Spleen (tissue), 11 donors: Measurements from ENCODE around the gene SVIP. TPM values are rescaled to one million over a fixed set of nuclear protein-coding genes. Genes with fewer than 3 reads are reported as not detected.

Experiments used
- DNase-seq: peaks from one replicate; pipeline ENCODE4 v3.0.0-alpha.2; 2020
- H3K27ac ChIP-seq, 8 donors: fragments of 200-600 bp; sonication (generic) in 7 of 8; 1 replicate in 4 of 8; 2 replicates in 4 of 8; pipeline versions ENCODE4 v1.5.0 to v1.8.0; 2016 to 2021; ENCODE audit warnings: inconsistent platforms in 4 of 8, mild to moderate bottlenecking in 4 of 8, moderate library complexity in 1 of 8
- H3K27me3 ChIP-seq, 7 donors: fragments of 200-600 bp; sonication (generic) in 6 of 7; replicated peaks in 1 of 7; 1 replicate in 4 of 7; 2 replicates in 3 of 7; pipeline versions ENCODE4 v1.5.0 to v1.8.0; 2016 to 2021; ENCODE audit warnings: inconsistent platforms in 3 of 7, mild to moderate bottlenecking in 1 of 7
- H3K36me3 ChIP-seq, 6 donors: fragments of 200-600 bp; sonication (generic) in 5 of 6; 1 replicate in 4 of 6; 2 replicates in 2 of 6; pipeline versions ENCODE4 v1.5.0 to v1.8.0; 2016 to 2021; ENCODE audit warnings: inconsistent platforms in 2 of 6
- H3K4me1 ChIP-seq, 6 donors: fragments of 200-600 bp; sonication (generic) in 5 of 6; 1 replicate in 3 of 6; 2 replicates in 3 of 6; pipeline versions ENCODE4 v1.5.0 to v1.8.0; 2016 to 2021; ENCODE audit warnings: inconsistent platforms in 3 of 6
- H3K4me3 ChIP-seq, 8 donors: fragments of 200-600 bp; sonication (generic) in 7 of 8; 1 replicate in 4 of 8; 2 replicates in 4 of 8; pipeline versions ENCODE4 v1.5.0 to v1.8.0; 2016 to 2021; ENCODE audit warnings: inconsistent platforms in 4 of 8, mild to moderate bottlenecking in 4 of 8, moderate library complexity in 2 of 8
- H3K9me3 ChIP-seq, 8 donors: fragments of 200-600 bp; sonication (generic) in 7 of 8; 1 replicate in 4 of 8; 2 replicates in 4 of 8; pipeline versions ENCODE4 v1.5.0 to v1.8.0; 2016 to 2021; ENCODE audit warnings: inconsistent platforms in 4 of 8
- POLR2A ChIP-seq, 3 donors: fragments of 450-650 bp; IDR thresholded peaks; one replicate each; pipeline ENCODE4 v1.5.1; 2017; ENCODE audit warnings: antibody characterized with exemption in 3 of 3, mild to moderate bottlenecking in 1 of 3
- POLR2AphosphoS5 ChIP-seq, 3 donors: sonication (generic); formaldehyde crosslinking; IDR thresholded peaks; one replicate each; pipeline ENCODE4 v1.5.1; 2017; ENCODE audit warnings: antibody characterized with exemption in 3 of 3
- WGBS, 5 donors: extraction: QIAGEN DNeasy Blood & Tissue Kit in 3 of 5; methylation state at CpG; one replicate each; pipeline versions ENCODE4 v1.1.5 to v1.1.7; 2013 to 2018; 5-methylcytosine and 5-hydroxymethylcytosine counted together
- intact Hi-C: fragments of 100-400 bp; cut with DNase I; formaldehyde crosslinking; loops from one replicate; pipeline ENCODE4 v1.15.0; 2023; ENCODE audit warnings: low total_unique reads
- polyA plus RNA-seq, 3 donors: library from polyadenylated mRNA; stranded (reverse); fragments of 200-250 nt; gene quantifications; one replicate each; pipeline ENCODE4 v1.2.1, GENCODE V29; 2013
- total RNA-seq, 7 donors: library from RNA; depleted of rRNA in 3 of 7; stranded (reverse); fragments of >200 nt in 3 of 7; fragmentation: NEBNext Ultra II Directional in 4 of 7; extraction: Animal tissue kit (Norgen Biotek cat#: 25700) in 4 of 7; gene quantifications; one replicate each; pipeline versions ENCODE4 v1.1.0 to v1.2.1, GENCODE V29; 2016 to 2021
- TF ChIP-seq, protein P1 (sequence below), 11 experiments: fragments of 200-600 bp in 7 of 11; fragments of 450-650 bp in 4 of 11; sonication (generic) in 4 of 11; IDR thresholded peaks in 8 of 11; conservative IDR thresholded peaks in 3 of 11; 1 replicate in 7 of 11; 2 replicates in 4 of 11; pipeline versions ENCODE4 v1.4.0 to v1.8.0; 2016 to 2021; ENCODE audit warnings: antibody characterized with exemption in 11 of 11, inconsistent platforms in 4 of 11, mild to moderate bottlenecking in 1 of 11
- donor health status: healthy with polysubstance abuse.
- donor health status: DM: no; HTN: no; CAD: no; lungs with moderate emphysema.
- donor health status: DM: no; HTN: no; CAD: no.
- donor health status: Bipolar disorder and iron deficiency.
- donor health status: healthy.
- donor health status: DM: no; HTN: no; CAD: no.
- donor health status: DM: yes; HTN: yes; CAD: no.

SVIP gene
- total and polyA plus RNA-seq, 10 donors: 11.2 to 30.0 (median 16.9) TPM

DNA sequence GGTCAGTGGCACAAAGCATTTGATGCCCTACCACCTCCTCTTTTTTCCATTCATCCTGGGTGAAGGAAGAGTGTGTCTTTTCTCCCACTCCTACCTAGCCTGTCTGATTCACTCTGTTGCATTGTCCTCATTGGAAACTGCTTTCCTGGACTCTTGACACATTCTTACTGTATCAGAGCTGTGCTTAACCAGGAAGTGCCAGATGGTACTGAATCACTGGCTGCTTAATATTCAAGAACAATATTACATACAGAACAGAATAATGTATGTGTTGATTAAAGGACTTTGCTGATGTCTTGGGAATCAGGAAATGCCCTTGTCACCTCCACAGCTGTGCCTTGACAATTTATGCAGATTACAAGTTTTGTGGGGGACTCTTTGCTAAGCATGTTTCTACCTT, 44.4 kb downstream of the SVIP start:
- Histone ChIP-seq H3K27ac (no peak overlapping the region), H3K36me3 (no peaks in the 10 kb centered on the region), H3K9me3 (no peaks in the 10 kb centered on the region), H3K4me1 (peaks cover 0 to 13% (median 2%) of the 10 kb centered on the region in 6 donors), H3K4me3 (no peak overlapping the region), H3K27me3 (no peaks in the 10 kb centered on the region)
- no peak for TF ChIP-seq POLR2A (IDR thresholded peaks at IDR 0.05)
- TF ChIP-seq, protein P1, sequence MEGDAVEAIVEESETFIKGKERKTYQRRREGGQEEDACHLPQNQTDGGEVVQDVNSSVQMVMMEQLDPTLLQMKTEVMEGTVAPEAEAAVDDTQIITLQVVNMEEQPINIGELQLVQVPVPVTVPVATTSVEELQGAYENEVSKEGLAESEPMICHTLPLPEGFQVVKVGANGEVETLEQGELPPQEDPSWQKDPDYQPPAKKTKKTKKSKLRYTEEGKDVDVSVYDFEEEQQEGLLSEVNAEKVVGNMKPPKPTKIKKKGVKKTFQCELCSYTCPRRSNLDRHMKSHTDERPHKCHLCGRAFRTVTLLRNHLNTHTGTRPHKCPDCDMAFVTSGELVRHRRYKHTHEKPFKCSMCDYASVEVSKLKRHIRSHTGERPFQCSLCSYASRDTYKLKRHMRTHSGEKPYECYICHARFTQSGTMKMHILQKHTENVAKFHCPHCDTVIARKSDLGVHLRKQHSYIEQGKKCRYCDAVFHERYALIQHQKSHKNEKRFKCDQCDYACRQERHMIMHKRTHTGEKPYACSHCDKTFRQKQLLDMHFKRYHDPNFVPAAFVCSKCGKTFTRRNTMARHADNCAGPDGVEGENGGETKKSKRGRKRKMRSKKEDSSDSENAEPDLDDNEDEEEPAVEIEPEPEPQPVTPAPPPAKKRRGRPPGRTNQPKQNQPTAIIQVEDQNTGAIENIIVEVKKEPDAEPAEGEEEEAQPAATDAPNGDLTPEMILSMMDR (IDR thresholded peaks at IDR 0.05 in 8 of 11, conservative IDR thresholded peaks at IDR 0.05 in 3 of 11): no peak
- TF ChIP-seq POLR2AphosphoS5 (IDR thresholded peaks at IDR 0.05): no peak
- no peak for DNase-seq
- intact Hi-C loops: loop anchor here (5.0 to 10.0 kb wide), 2 partner anchors 453 to 540 kb away; no protein-coding TSS in a partner anchor

- intact Hi-C loops: loop anchor here (10.0 kb wide), 1 partner anchor 536 kb away; no protein-coding TSS in a partner anchor
- H3K4me1 ChIP-seq: peaks cover 0 to 9% (median 2%) of the 10 kb centered on the region in 6 donors
- H3K27ac ChIP-seq: no peak overlapping the region
- no peak for TF ChIP-seq POLR2A (IDR thresholded peaks at IDR 0.05)
- TF ChIP-seq POLR2AphosphoS5 (IDR thresholded peaks at IDR 0.05): no peak
- TF ChIP-seq, protein P1 (IDR thresholded peaks at IDR 0.05 in 8 of 11, conservative IDR thresholded peaks at IDR 0.05 in 3 of 11): no peak
- WGBS, 5 donors: 25 to 30% (median 26%) methylated on average over 3 of the region's 3 CpGs
- DNase-seq: no peak
- H3K9me3 ChIP-seq: no peaks in the 10 kb centered on the region
- H3K4me3 ChIP-seq: no peak overlapping the region
- no peaks in the 10 kb centered on the region for H3K36me3 ChIP-seq
- H3K27me3 ChIP-seq: no peaks in the 10 kb centered on the region
Observed at GRCh38 chr11:22780952-22781593, 48.5 kb downstream of the SVIP start.

DNA sequence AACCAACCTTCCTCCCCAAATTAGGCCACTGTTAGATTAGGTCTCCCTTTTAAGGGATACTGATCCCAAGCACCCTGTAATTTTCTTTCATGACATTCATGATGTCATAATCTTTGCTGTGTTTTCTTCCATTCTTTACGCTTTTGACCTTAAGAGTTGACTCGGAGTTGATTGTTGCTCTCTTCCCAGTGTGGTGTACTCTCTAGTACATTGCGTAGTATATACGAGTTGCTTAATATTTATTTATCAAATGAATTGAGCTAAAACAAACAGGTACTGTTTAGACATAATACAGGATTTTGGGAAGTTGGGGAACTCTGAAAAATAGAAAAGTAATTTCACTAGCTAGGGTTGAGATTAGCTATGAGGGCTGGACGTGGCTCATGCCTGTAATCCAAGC, 49.8 kb downstream of the SVIP start:
- TF ChIP-seq POLR2AphosphoS5 (IDR thresholded peaks at IDR 0.05) (no peak), POLR2A (IDR thresholded peaks at IDR 0.05) (no peak)
- TF ChIP-seq, protein P1 (IDR thresholded peaks at IDR 0.05 in 8 of 11, conservative IDR thresholded peaks at IDR 0.05 in 3 of 11): no peak
- H3K27me3 ChIP-seq: no peaks in the 10 kb centered on the region
- 86 to 96% (median 91%) methylated on average over 5 of the region's 5 CpGs for WGBS, 5 donors
- no peak for DNase-seq
- no peak overlapping the region for H3K27ac ChIP-seq
- no peak overlapping the region for H3K4me3 ChIP-seq
- H3K4me1 ChIP-seq: peaks cover 0 to 9% (median 2%) of the 10 kb centered on the region in 6 donors
- no peaks in the 10 kb centered on the region for H3K36me3 ChIP-seq
- intact Hi-C loops: loop anchor here (10.0 kb wide), 1 partner anchor 535 kb away; no protein-coding TSS in a partner anchor
- no peaks in the 10 kb centered on the region for H3K9me3 ChIP-seq

DNA sequence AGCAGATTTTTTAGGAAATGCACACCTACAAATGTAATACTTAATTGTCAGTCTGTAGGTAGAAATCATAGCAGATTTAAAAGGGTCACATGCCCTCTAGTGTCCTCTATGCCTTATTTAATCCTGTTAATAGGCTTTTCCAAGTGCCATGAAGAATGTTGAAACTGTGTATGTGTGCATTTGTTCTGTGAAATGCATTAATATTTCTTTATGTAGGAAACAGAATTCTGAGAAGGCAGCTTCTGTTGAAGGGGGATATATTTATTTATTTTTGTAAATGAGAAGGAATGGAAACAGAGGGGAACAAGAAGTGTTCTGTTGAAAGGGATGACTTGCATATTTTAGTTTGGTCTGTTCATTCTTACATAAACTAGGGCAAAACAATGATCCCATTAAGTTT, 51.0 kb downstream of the SVIP start:
- Histone ChIP-seq H3K27ac (no peak overlapping the region), H3K4me1 (peaks cover 0 to 9% (median 2%) of the 10 kb centered on the region in 6 donors), H3K4me3 (no peak overlapping the region), H3K27me3 (no peaks in the 10 kb centered on the region), H3K9me3 (no peaks in the 10 kb centered on the region), H3K36me3 (no peaks in the 10 kb centered on the region)
- no peak for DNase-seq
- TF ChIP-seq, protein P1 (IDR thresholded peaks at IDR 0.05 in 8 of 11, conservative IDR thresholded peaks at IDR 0.05 in 3 of 11): no peak
- TF ChIP-seq POLR2AphosphoS5 (IDR thresholded peaks at IDR 0.05): no peak
- TF ChIP-seq POLR2A (IDR thresholded peaks at IDR 0.05): no peak
- intact Hi-C loops: no loop called here
